ENCODE measurements around the gene KARS1.
A peak's percentile ranks its signal among the peaks of the same experiment; 100 is the strongest.

The KARS1 gene

GRCh38 chr16:75628351-75628750 is 19.1 kb downstream of the KARS1 start:
- no peak for DNase-seq (ENCODE audit: low read depth)
- H3K4me3 ChIP-seq (ENCODE audit: low read depth, low read length) = no peak overlapping the region
- no peak for TF ChIP-seq CTCF (IDR thresholded peaks at IDR 0.05; ENCODE audit: low read depth, low read length, missing control alignments)

GRCh38 chr16:75627851-75628250 is 19.6 kb downstream of the KARS1 start:
- no peak for TF ChIP-seq CTCF (IDR thresholded peaks at IDR 0.05; ENCODE audit: low read depth, low read length, missing control alignments)
- DNase-seq (ENCODE audit: low read depth) = no peak
- H3K4me3 ChIP-seq (ENCODE audit: low read depth, low read length) = no peak overlapping the region

GRCh38 chr16:75626806-75627205 is 20.7 kb downstream of the KARS1 start:
- no peak for TF ChIP-seq CTCF (IDR thresholded peaks at IDR 0.05; ENCODE audit: low read depth, low read length, missing control alignments)
- no peak overlapping the region for H3K4me3 ChIP-seq (ENCODE audit: low read depth, low read length)
- DNase-seq (ENCODE audit: low read depth) = no peak

- no peak overlapping the region for H3K4me3 ChIP-seq (ENCODE audit: low read depth, low read length)
- no peak for TF ChIP-seq CTCF (IDR thresholded peaks at IDR 0.05; ENCODE audit: low read depth, low read length, missing control alignments)
- DNase-seq (ENCODE audit: low read depth) = no peak
Measured at GRCh38 chr16:75624921-75625334, 22.5 kb downstream of the KARS1 start.

- no peak for TF ChIP-seq CTCF (IDR thresholded peaks at IDR 0.05; ENCODE audit: low read depth, low read length, missing control alignments)
- DNase-seq (ENCODE audit: low read depth) = peak; percentile 92
- peak within 1 kb of the TSS; percentile 64 for H3K4me3 ChIP-seq (ENCODE audit: low read depth, low read length)
Measured at GRCh38 chr16:75622761-75623605, 24.5 kb downstream of the KARS1 start, which contains the start of gene ADAT1. Gene ADAT1 (minus strand): TSS chr16:75623281. CDS start chr16:75620799, 2,482 bp downstream.

GRCh38 chr16:75621170-75621477 is 26.3 kb downstream of the KARS1 start:
- DNase-seq (ENCODE audit: low read depth) = no peak
- no peak overlapping the region for H3K4me3 ChIP-seq (ENCODE audit: low read depth, low read length)
- TF ChIP-seq CTCF (IDR thresholded peaks at IDR 0.05; ENCODE audit: low read depth, low read length, missing control alignments) = peak; percentile 39
